ENCODE data around the gene COL17A1.

COL17A1 gene

DNA sequence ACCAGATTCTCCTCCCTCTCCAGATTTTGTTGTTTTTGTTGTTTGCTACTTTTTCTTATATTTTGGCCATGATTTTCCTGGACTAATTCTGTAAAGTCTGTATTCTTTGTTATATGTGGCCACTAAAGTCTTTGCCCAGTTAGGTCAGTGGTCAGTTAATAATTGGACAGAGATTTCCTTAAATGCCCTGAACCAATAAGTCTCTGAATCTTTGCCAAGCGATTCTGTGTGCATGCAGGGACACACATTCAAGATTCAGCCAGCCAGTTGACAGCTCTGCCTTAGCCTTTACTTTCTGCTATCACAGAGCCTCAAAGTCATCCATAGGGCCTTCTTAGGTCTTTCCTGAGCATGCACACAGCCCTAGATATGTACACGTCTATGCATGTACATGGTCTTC, 11.0 kb upstream of the COL17A1 start:
- no peak for DNase-seq (ENCODE audit: low read depth)

DNA sequence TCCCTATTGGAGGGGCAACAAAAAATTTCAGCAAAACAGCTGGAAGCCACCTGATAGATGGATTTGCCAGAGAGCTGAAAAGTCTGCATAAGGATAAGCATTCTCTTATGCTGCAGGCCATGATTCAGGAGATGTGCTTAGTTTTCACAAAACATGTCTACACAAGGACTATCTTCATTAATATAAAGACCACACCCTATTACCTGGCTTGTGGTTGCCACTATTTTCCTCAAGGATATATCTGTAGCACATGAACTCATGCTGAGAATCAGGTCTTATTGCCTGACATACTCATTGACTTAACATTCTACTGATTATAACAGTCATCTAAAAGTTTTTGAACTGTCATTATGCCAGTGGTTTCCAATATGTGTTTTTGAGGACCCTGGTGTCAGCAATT, 7.1 kb upstream of the COL17A1 start:
- no peak for DNase-seq (ENCODE audit: low read depth)

DNA sequence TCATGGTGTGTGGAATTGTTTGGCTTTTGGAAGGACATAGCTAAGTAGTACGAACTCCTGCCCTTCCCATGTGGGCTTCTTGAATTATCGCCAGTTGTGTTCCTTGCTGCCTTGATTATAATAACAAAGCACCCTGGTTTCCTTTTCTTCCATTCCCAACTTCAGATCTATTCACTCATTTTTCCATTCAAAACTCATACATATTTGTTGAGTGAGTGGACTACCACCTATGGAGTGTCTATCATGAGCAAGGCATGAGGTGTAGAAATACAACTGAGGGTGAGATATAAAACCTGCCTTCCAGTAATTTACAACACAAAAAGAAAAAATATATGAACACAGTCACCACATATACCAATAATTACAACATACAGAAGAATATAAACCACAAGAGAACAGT, 4.9 kb upstream of the COL17A1 start:
- DNase-seq (ENCODE audit: low read depth): no peak

DNA sequence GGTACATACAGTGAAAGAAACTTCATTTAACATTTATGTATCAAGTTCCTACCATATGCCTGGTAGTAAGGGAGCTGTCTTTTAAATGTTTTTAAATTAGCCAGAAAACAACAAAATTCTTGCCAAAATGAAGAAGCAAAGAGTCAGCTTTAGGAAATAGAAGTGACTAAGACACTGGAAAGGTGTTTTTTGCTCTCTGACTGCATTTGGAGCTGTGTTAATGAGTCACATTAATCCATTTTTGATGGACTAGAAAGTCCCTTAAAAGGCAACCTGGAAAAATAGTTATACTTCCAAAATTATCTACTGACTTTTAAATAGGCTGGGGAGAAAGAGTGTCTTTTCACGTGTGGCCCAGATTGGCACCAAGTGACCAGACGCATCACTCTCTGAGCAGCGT, 3.9 kb upstream of the COL17A1 start:
- no peak for DNase-seq (ENCODE audit: low read depth)

DNA sequence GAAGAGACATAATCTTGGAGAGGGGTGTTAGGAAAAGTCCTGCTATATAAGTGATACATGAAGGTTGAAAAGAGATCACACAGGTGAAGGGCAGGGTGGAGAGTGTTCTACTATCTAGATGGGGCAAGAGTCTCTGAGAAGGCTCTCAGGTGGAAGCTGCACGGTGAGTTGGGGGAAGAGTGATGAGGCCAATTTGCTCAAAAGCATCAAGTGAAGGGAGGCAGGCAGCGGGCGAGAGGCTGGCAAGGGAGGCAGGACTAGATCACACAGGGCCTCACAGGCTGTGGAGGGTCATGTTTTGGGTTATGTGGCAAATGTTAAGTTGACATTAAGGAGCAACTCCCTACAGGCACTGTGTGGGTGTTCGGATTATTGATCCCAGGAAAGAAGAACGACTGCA, 2.6 kb upstream of the COL17A1 start:
- no peak for DNase-seq (ENCODE audit: low read depth)

DNA sequence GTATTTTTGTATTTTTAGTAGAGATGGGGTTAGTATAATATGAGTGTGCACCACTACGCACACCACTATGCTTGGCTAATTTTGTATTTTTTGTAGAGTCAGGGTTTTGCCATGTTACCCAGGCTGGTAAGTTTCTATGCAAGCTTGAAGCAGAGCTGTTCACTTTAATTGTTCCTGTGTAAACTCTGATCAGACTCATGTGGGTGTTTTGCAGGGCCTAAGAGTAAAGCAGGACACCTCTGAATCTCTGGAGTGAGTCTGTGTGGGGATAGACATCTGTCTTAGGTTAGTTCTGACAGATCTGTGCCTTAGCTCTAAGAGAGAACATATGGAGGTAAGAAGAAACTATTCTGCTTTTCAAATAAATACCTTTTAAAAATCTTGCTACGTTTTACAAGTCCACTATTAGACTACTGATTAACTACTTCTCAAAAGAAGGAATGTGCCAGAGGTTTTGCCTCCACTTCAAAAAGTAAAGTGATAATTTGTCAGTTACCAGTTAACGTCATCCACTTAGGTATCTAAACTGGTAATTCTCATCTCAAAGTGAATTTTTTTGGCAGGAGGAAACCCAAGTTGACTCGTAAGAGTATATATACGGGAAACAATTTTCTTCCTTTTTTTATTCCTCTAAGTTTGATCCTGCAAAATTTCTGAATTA, 1.1 kb downstream of the COL17A1 start:
- no peak for DNase-seq (ENCODE audit: low read depth)

DNA sequence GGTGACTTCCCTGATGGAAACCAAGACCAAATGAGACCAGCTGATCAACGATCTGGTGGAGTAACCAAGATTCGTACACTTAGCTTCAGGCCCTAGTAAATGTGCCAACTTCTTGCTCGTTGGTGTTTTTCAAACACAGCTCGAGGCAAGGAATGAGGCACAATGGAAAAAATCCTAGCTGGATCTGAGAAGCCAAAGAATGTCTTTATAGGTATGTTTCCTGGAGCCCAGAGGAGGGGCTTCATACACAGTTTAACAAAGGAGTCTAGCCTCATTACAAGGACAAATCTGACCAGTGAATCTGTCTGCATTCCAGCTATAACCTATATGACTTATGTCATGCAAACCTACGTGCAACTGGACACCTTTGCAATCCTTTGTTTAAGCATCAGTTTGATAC, 3.7 kb downstream of the COL17A1 start:
- DNase-seq (ENCODE audit: low read depth): no peak

DNA sequence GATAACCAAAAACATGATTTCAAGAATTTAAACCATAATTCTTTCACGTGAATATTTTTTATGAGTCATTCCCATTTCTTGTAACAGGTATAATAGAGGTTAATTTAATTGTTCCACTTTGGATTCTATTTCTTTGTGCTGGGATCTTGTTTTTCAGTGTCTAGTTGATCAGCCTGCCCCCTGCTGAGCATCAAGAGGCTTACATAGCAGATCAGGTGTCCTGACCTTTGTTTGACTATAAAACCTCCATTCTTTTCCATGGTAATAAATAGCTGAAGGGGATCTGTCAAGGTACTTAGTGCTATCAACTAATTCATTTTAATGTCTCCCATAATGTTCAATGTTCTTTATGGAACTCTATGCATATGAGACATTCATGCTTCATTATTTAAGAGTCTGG, 4.9 kb downstream of the COL17A1 start:
- DNase-seq (ENCODE audit: low read depth): no peak

DNA sequence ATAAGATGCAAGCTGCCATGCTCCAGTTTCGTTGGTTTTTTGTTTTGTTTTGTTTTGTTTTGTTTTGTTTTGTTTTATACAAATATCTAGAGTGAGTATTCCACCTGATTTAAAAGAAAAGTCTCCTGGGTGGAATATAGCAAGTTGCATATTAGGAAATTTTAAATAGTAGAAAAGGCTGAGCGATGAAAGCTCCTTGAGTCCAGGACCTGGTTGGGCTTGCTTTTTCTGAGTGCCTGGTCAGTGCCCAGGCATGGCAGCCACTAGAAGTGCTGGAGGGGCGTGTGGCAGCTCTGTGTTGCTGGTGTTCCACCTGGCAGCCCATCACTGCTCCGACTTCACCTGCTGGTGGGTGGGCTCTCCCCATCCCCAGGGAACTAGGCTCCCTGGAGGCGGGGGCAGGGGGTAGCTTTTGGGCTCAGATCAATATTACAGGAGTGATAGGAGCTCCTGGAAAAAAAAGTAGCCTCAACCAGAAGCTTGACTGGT, 8.0 kb downstream of the COL17A1 start:
- no peak for DNase-seq (ENCODE audit: low read depth)

DNA sequence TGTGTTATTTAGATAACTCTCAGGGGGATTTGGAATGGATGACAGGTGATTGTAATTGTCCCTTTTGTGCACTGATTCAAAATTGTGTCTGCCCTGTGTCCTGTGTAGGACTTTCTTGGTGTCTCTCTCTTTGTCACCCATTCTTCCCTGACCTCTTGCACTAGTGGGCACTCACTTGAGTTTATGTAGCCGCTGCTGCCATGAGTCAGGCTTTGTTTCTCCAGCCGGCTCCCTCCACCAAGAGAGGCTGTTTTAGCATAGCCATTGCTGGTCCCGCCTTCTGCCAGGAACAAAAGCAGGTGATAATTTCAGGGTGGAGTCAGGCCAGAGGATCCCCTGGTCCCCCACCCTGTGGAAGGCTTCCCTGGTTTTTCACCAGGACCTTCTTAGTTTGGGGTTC, 8.4 kb downstream of the COL17A1 start:
- DNase-seq (ENCODE audit: low read depth): no peak

DNA sequence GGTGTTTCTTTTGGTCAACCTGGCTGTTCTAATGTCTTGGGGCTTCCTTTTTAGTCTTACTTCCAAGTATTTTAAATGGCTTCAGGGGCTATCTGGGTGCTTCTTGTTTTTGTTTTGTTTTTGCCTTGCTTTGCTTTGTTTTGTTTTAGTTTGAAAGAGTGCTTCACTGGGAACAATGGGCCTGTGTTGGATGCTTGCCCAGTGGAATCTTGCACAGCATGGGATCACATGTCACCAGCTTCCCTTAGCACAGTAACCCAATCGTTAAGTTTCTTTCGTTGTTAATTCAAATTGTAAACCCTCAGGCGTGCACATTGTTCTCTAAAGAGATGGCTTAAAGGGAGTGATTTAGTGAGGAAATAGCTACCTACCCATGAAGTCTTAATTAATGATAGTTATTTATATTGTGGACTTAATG, 8.9 kb downstream of the COL17A1 start:
- DNase-seq (ENCODE audit: low read depth): no peak

DNA sequence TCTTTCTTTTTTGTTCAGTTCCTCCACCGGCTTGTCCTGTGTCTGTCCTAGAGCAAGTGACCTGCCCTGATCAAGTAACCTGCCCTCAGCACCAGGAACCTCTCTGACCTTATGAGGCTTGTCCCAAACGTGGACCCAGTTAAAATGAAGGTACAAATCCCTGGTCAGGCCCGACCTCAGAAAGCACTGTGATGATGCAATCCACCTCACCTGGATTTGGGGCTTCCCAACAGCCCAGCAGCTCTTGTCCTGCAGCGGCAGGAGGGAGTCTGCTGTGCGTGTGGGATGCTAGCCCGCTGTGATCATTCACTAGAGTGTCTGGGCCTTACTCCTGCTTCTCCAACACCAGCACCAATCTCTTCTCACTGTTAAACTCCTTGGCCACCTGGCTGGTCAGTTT, 11.2 kb downstream of the COL17A1 start:
- no peak for DNase-seq (ENCODE audit: low read depth)

DNA sequence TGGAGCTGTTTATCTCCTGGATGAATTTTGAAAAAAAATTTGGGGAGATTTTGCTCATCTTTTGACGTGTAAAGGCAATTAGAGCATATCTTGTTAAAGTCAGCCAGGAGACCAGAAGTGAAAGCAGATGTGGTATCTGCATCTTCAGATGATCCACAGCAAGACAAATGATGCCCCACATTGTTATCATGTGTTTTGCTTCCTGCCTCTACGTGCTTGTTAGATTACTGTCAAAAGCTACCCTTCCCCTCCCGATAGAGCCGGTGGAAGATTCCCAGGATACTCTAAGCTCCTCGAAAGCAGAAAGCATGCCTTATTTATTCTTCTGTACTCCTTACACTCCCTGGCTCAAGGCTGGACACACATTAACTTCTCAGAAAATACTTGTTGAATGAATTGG, 12.9 kb downstream of the COL17A1 start:
- no peak for DNase-seq (ENCODE audit: low read depth)

DNA sequence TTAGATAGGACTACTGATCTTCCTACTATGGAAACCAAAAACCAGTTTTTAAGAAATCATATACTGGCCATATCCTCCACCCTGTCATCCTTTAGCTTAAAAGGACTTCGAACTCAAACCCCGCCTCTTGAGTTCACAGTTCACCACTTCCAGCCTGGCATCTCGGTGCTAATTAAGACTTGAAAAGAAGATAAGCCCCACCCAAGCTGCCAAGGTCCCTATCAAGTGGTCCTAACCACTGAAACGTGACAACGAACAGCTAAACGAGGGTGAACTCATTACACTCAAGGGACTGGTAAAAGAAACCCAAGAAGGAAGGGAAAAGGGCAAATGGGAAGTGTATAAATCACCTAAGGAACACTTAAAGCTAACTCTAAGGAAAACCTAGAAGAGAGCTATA, 16.1 kb downstream of the COL17A1 start:
- no peak for DNase-seq (ENCODE audit: low read depth)

DNA sequence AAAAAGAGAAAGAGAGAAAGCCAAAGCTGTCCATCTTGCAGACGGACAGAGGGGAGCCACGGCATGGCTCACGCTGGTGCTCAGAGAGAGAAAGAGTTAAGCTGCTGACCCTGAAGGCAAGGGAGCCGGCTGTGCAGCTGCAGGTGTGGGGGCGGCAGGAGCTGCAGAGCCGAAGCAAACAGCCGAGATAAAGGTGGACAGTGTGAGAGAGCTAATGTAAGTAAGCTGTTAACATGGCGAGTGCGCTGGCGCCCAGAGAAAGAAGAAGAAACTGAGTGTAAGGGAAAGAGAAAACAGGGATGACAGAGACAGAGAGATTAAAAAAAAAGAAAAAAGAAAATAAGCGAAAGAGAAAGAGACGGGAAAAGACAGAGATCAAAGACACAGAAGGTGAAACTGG, 18.2 kb downstream of the COL17A1 start:
- no peak for DNase-seq (ENCODE audit: low read depth)

DNA sequence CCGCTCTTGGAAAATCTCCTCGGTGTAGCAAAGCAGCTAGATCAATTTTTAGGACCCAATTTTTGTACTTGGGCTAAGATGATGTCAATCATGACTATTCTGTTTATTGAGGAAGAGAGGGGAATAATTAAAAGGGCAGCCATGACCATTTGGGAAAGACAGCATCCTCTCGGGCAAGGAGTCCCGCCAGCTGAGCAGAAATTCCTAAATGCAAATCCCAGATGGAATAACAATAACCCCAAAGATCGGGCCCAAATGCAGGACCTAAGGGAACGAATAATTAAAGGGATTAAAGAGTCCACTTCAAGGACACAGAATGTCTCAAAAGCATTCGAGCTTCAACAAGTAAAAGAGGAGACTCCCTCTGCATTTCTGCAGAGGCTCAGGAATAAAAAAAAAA, 18.7 kb downstream of the COL17A1 start:
- no peak for DNase-seq (ENCODE audit: low read depth)

DNA sequence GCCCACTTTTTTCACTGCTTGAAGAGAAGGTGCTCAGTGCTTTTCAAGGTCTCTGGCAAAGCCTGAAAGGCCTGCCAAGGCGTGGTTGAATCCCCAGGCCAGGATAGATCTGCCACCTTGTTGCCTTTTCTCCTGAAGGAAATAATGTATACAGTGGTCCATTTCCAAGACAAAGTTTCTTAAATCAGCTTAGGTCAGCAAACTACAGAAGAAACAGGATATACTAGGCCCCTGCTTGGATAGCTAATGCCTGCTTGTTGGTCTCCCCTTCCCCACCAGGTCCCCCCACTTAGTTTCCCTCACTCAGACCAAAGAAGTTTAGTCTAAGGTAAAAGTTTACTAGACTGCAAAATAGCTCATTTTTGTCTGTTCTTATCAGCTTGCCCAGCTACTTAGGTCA, 19.9 kb downstream of the COL17A1 start:
- DNase-seq (ENCODE audit: low read depth): no peak

DNA sequence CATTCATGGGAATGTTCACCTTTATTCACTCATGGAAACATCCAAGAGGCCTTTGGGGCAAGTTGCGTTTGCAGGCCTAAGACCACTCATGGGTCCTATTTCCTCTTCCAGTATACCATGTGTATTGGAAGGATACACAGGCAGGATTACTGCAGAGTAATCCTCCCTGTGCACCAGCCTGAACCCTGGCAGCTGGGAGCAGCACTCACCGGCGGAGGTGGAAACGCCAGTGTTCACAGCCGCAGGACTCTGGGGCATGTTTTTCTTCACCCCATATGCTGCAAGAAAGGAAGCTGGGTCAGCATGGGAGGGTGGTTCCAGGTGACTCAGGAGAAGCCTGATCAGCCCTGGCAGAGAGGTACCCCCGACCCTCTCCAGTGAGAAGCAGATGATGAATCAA, 24.5 kb downstream of the COL17A1 start:
- no peak for DNase-seq (ENCODE audit: low read depth)

DNA sequence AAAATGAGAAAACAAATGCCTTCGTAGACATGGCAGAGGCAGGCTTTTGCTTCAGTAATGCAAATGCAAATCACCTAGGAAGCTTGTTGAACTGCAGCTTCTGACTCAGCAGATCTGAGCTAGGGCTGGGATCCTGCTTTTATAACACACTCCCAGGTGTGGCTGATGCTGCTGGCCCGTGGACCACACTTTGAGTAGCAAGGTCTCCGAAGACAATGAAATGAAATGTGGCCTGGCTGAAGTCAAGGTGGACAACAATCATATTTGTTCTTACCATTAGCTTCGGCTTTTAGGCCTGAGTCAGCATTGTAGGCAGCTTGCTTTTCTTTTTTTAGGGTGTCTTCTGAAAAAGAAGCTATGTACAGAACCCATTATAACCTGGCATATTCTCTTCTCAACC, 26.3 kb downstream of the COL17A1 start:
- DNase-seq (ENCODE audit: low read depth): no peak

DNA sequence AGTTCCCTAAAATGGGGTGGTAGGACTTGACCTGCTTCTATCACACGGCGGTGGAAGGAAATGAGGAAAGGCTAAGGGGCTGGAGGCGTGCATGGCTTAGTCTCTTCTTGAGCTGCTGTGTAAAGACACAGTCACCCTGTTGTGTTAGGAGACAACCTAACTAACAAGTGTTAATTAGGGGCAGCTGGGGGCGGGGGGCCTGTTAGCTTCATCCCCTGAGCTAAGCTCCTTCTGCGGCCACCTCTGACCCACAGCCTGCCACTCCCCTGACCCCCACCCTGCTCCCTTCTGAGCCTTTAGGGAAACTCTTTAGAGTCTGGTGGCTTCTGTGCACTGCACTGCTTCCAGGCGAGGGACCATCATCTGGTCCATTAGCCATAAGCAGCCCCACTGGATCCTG, 28.0 kb downstream of the COL17A1 start:
- no peak for DNase-seq (ENCODE audit: low read depth)

DNA sequence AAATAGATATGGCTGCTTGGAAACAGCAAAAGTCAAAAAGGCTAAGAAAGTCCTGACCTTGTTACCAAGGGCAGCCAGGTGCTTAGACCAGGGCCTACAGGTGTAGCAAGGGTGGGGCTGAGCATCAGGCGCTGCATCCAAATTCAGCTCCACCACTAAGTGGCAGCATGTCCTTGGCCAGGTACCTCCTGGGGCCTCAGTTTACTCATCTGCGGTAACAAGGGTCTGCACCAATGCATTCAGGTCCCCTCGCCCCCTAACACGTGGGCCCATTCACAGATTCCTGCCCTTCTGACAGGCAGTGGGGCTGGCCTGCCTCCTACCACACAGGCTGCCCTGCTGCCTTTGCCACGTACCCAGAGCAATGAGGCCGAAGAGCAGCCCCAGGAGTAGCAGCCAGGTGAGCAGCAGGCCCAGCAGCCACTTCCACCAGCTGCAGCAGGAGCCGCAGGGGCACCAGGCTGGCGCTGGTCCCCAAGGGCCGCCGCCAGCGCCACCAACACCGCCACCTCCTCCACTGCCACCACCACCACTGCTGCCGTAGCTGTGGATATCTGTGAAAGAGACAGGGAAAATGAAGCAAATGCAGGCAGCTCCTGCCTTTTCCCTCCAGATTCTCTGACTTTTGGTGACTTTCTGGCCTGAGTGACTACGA, 28.9 kb downstream of the COL17A1 start:
- DNase-seq (ENCODE audit: low read depth): no peak

DNA sequence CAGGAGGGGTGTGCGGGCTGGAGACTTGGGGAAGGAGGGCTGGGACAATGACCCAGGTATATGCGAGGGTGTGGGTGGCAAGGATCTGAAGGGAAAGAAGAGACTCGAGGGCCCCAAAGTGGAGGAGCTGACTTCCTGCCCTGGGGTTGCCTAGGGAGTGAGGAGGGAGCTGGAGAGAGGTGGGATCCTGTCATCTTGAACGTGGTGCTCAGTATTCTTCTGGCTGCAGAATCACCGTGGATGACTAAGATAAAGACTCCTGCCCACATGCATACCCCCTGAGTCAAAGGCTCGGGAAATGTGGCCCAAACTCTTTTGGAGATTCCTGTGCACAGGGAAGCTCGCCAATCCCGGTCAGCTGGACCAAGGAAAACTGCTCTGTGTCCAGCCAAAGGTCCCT, 31.2 kb downstream of the COL17A1 start:
- DNase-seq (ENCODE audit: low read depth): no peak

DNA sequence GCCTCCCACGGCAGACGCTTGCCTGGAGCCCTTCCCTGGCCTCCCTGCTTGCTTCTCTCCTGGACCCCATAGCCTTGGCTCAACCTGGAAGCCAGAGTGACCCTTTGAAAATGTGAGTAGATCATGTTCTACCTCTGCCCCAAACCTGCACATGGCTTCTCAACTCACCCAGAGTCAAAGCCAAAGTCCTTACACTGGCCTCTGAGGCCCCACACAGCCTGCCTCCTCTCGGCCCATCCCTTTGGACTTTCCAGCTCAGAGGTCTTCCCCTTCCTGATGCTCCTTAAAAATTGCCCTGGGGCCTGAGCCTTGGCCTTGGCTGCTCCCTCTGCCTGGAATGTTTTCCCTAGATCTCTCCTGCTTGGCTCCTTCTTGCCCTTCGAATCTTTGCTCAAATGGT, 32.5 kb downstream of the COL17A1 start:
- DNase-seq (ENCODE audit: low read depth): no peak

DNA sequence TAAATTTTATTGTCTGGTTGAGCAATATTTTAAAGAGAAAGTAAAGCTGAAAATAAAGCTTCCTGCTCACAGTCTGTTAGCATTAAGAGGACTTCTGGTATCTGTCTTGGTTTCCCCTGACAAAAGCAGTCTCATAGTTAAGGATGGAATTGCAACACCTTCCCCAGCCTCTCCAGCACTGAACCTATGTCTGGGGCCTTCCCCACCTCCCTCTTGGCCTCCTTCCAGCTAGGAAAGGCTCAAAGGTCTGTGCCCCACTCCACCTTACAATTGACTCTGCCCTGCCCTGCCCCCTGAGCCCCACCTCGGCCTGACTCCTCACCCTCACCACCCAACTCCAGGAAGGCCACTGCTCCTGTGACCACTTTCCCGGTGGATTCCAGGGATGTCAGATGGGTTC, 33.2 kb downstream of the COL17A1 start:
- no peak for DNase-seq (ENCODE audit: low read depth)

All from stimulated activated CD8-positive, alpha-beta memory T cell treated with anti-CD3 and anti-CD28 coated beads, Interleukin-7, amount 100 ng/mL, for 24 hours (primary cell).